HG02642 (cell line): ENCODE measurements around the gene SRPRB.
A peak's percentile ranks its signal among the peaks of the same experiment; 100 is the strongest.

Experiments
- ATAC-seq: cut with Tn5 transposase; IDR thresholded peaks from one replicate; pipeline ENCODE4 v1.9.1; 2021; ENCODE audit warnings: mild to moderate bottlenecking; ENCODE audit not compliant: unreplicated experiment, poor library complexity

Gene SRPRB, protein sequence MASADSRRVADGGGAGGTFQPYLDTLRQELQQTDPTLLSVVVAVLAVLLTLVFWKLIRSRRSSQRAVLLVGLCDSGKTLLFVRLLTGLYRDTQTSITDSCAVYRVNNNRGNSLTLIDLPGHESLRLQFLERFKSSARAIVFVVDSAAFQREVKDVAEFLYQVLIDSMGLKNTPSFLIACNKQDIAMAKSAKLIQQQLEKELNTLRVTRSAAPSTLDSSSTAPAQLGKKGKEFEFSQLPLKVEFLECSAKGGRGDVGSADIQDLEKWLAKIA

DNA sequence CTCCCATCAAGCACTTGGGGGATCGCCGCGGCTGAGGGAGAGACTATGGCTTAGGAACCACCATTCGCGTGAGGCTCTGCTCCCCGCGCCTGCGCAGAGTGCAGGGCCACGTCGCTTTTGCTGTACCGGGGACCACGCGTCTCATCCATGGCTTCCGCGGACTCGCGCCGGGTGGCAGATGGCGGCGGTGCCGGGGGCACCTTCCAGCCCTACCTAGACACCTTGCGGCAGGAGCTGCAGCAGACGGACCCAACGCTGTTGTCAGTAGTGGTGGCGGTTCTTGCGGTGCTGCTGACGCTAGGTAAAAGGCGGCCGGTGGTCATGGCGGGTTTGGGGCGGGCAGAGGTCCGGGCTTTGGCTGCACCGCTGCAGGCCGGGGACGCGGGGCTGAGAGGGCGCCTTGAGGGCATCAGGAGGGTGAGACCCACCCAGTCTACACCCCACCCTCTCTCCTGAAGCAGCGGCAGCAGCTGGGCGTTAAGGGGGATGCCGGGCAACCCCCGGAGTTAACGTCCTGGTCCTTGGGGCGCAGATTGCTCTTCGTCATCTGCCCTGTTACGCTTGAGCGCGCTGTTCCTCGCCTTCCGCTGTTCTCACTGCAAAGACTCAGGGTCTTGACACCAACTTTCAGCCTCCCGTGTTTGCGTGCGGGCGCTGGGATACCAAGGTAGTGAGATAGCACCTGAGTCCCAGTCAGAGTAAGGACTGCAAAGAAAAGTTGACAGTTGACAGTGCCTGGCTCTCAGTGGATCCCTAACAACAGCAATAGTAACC, at the start of gene SRPRB:
SRPRB (plus strand) TSS at position 114 of the 774 bp plus-strand sequence; CDS start at position 148, 34 bp downstream.
- peak; percentile 99 for ATAC-seq

DNA sequence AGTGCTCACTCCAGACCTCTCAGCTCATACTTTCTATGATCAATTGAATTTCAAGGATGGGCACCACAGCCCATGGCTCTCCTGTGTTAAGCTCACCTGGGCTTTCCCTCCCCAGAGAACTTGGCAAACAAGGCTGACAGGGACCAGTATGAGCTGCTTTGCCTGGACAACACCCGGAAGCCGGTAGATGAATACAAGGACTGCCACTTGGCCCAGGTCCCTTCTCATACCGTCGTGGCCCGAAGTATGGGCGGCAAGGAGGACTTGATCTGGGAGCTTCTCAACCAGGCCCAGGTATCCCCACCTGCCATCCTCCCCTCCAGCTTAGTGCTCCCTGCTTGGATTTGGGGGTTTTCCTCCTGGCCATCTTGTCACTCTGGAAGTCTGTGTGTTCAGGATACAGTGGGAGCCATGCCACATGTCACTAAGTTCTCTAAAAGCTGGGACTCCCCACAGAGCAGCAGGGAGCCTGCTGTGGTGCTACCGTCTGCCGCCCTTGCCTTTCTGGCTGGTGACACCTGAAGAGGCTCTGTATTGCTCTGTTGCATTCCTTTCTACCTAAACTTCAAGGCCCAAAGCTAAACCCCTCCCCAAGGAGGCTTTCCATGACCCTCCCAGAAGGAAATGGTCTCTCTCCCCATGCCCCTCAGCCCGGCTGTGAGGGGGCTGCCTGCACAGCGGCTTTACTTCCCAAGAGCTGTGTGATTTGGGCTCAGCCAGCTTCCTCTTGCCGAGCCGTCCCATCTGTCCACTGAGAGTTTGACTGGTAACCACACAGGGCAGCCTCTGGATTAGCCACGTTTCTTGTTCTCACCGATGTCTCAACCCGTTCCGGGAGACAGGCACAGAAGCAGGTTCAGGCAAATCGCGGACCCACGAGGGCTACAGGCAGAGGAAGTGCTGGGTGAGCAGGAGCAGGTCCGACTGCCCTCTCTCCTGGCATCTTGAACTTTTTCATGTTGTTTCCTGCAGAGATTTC, 48.6 kb upstream of the SRPRB start:
- ATAC-seq: no peak

DNA sequence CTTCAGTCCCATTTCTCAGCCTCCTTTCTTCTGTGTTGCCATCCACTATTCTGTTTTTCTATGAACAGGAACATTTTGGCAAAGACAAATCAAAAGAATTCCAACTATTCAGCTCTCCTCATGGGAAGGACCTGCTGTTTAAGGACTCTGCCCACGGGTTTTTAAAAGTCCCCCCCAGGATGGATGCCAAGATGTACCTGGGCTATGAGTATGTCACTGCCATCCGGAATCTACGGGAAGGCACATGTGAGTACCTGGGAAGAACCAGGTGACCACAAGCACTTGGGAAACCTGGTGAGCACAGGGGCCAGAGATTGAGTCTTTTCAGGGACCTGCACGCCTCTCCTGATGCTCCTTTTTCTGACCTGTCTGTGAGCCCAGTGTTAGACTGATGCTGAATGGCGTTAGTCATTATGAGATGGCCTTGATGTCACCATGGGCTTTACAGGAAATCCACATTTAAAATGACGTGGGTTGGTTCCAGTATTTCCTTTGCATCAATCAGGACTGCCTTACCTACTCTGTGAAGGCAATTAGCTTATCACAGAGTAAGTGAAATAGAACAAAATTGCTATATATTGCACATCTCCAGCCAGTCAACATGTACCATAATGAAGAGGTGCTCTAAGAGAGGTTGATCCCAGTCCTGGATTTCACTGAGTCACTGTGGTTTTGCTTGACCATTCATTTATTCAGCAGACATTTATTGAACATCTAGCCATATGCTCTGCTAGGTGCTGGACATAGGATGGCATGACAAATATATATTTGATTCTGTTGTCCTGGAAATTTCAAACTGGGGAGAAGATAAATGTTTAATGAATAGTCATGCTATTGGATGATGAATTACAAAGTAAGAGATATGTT, 47.7 kb upstream of the SRPRB start:
- ATAC-seq: no peak

DNA sequence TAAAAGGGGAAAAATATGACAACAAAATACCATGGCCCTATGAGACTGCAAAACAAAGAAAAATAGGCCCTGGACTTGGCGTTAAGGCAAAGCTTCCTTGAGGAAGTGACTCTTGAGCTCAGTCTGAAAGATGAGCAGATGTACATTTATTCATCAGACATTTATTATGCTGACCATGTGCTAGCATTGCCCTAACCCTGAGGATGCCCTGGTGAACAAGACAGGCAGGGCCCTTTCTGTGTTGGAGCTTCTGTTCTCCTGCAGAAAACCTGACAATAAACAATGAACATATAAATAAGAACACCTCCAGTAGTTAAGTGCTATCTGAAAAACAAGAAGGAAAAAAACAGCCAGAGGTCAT, 47.1 kb upstream of the SRPRB start:
- no peak for ATAC-seq

DNA sequence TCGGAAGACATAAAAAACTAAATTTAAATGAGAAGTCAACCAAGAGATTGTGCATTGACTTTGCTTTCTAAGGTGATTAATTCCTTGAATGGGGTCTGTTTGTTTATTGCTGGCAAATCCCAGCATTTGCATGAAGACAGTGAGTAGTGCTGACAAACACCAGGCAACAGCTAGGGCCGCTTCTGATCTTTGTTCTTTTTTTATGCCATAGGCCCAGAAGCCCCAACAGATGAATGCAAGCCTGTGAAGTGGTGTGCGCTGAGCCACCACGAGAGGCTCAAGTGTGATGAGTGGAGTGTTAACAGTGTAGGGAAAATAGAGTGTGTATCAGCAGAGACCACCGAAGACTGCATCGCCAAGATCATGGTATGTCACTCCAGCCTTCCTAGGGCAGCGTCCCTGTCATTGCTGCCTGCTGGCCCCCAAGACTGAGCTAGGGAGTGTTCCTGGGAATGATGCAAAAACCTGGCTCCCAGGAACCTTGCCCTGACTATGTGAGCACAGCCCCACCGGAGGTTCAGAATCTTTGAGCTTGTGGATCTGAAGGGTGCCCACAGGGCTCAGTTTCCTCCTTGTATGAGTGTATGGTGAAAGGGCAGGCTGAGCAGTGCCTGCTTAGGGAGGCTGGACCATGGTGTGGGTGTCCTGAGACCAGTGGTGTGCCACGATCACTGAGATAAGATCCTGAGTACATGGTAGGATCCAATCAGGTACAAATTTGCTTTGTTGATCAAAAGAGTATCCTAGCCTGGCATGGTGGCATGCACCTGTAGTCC, 46.5 kb upstream of the SRPRB start:
- ATAC-seq: no peak

DNA sequence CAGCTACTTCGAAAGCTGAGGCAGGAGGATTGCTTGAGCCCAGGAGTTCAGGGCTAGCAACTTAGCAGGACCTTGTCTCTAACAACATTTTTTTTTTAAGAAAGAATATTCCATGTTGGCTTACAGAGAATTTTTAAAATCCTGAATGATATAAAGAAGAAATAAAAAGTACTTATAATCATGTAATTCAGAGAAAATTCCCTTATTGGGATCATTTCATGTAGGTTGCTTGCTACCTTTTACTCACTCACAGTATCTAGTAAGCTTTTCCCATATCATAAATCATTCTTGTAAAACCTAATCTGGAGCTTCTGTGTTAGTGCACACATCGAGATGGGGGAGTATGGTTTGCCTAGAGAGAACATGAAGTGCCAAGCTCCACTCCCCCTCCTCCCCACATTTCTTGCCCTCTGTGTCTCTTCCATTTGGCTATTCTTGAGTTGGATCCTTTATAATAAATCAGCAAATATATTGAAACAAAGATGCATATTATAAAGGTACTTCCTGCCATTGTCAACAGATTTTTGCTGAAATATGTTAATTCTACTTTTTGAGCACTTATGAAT, 45.8 kb upstream of the SRPRB start:
- ATAC-seq: no peak

DNA sequence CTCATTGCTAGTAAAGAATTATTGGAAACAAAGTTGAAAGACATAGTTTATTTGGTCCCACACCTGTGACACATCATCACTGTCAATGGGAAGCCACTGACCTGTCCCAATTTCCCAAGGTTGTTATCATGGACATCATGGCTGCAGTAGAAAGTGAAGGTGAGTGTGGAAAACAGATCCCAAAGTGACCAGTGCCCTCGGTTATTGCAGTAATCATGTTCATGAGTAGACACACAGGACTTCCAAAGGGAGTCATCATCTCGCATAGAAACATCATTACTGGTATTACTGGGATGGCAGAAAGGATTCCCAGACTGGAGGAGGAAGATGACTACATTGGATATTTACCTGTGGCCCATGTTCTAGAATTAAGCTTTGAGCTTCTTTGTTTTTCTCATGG, 44.7 kb upstream of the SRPRB start:
- ATAC-seq: no peak

DNA sequence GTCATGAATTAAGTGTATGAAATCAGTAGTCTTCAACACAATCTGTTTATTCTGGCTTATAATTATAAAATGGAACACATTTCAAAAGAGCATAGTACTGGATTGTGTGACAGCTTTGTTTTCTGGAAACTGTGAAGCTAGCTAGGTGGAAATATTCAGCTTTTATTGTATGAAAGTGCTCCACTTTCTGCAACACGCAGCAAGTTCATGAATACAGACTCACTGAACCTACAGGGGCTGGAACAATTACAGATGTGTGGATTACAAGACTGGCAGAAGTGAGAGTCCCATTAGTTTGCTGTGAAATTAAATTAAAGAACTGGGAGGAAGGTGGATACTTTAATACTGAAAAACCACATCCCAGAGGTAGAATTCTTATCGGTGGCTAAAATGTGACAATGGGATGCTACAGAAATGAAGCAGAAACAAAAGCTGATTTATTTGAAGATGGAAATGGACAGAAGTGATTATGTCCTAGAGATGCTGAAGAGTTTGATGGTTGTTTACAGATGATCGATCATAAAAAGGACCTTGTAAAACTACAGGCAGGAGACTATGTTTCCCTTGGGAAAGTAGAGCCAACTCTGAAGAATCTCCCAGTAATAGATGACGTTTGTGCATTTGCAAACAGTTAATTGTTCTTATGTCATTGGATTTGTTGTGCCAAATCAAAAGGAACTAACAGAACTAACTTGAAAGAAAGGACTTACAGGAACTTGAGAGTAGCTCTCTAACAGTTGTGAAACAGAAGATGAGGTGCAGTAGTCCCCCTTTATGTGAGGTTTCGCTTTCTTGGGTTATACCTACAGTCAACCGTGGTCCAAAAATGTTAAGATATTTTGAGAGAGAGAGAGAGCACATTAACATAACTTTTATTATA, 43.8 kb upstream of the SRPRB start:
- ATAC-seq: no peak

DNA sequence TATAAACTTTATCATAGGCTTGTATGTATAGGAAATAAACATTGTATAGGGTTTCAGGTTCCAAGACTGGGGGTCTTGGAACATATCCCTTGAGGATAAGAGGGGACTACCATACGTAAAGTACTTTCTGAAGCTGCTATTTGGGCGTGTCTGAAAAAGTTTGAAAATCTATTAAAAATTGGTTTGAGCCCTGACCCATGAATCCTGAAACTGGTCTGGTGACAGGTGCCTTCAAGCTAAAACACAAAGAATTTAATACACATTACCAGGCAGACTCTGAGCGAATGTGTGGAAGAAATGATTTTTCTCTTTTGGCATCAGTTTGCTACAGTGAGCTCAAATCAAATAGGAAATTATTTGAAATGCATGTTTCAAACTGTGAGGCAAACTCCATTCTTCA, 43.1 kb upstream of the SRPRB start:
- ATAC-seq: no peak

DNA sequence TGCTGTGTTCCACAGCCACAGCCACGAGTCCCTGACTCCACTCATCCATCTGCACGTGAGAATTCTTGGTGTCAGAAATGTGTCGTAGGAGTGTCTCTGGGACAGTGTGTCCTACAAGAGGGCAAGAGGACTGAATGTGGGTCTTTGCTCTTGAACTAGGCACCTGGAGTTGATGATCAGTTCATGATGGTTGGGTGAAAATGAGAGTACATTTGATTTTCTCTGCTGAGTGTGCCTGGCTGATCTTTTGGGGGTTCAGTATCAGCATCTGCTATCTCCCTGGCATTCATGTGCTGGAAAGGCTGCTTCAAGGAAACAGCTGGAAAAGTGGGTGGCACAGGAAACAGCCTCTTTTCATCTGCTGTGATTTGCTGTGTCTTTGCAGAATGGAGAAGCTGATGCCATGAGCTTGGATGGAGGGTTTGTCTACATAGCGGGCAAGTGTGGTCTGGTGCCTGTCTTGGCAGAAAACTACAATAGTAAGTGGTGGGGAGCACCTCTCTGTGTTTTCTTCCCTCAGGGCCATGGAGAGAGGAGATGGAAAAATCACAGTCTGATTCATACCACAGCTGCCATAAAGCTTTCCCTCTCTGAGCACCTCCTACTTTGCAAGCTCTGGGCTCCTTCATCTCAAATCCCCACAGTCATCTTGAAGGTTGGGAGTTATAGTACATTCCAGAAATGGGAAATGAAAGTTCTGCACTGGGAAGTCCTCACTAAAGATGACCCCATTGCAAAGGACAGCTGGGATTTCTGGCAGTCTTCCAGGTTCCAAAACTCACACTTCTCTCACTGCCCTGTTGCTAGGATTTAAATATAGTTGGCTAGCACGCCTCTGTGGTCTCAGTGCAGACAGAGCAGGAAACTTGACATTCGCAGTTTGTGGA, 41.6 kb upstream of the SRPRB start:
- ATAC-seq: no peak

DNA sequence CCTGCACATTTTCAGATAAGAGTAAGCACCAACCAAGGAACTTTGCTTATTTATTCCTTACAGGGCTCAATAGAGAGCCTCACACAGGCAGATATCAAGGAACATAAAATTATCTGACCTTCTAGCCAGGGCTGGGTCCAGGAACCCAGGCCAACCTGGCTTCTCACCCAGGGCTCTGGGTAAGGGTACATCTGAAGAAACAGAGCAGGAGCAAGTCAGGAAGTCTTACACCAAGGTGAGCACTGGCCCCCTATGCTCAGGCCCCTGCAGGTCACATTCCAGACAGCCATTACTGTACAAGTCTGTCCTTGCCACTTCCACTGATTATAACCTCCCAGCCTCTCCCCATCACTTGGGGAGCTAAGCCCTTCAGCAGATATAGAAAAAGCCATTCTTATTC, 40.4 kb upstream of the SRPRB start:
- ATAC-seq: no peak

DNA sequence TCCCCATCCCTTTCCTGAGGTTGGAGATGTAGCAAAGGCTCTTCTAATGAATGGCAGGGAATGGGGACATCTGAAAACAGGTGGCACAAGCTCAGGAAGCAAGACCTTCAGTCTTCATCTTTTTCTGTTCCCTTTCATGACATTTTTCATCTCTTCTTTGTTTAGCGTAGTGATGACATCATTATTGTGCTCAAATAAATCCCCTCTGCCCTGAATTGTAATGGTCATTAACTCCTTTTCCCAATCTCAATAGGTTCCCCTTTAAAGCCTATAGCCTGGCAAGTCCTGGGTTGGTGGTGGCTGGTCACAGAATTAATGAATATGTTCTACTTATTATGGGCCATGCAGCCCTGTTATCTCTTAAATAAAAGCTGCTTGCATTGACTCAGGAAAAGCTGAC, 38.0 kb upstream of the SRPRB start:
- no peak for ATAC-seq

DNA sequence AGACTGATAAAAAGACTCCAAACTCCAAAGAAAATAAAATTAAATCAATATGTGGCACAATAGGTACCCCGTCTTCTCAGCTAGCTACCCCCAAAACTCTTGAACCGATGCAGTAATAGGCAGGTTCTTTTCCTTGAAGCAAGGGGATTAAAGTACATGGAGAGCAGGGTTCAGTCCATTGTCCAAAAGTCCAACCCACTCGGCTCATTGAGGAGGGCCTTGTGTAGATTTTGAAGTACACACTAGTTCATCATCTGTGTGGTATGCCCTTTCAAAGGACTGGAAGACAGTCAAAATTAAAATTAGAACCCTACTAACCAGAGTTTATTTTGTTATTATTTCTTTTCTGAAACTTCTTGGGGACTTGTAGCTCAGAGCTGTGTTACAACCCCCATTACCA, 36.1 kb upstream of the SRPRB start:
- ATAC-seq: no peak

DNA sequence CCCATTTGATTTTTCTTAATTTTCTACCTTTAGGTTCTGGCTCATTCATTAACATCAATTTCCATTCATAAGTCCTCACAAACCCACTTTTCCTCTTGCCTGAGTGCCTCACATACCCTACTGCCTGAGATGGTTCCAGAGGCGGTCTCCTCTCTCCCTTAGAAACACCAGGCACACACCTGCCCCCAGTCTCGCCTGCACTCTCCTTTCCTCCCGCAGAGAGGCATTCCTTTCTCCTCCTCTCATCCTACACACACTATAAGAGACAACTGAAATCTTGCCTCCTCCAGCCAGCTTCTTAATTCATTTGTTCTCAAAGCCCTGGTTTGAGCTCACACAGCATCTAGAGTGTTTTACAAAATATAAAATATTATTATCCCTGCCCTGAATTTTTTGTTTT, 31.9 kb upstream of the SRPRB start:
- ATAC-seq: no peak

DNA sequence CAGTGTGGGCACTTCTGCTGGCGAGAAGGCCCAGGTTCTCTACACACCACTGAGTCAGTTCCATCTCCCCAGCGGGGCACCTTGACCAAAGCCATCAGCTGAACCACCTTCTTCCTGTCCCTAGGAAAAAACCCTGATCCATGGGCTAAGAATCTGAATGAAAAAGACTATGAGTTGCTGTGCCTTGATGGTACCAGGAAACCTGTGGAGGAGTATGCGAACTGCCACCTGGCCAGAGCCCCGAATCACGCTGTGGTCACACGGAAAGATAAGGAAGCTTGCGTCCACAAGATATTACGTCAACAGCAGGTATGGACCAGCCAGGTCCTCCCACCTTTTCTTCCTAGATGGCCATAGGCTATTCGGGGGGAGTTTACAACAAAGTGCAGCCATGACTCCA, 30.3 kb upstream of the SRPRB start:
- ATAC-seq: no peak

DNA sequence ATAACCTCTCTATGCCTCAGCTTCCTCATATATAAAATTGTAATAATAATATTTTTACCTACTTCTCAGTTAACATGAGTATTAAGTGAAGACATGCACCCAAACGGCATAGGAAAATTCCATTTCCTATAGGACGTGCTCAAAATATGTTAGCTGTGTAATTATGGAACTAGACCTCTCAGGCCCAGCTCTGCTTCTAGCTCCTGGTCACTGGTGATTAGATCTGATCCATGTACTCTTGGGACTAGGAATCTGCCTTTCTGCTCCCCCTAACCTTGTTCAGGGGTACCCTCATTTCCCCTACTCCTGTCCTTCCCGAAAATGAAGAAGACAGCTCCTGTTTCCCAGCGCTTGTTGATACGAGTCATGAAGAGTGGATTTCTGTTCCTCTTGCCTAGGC, 29.8 kb upstream of the SRPRB start:
- no peak for ATAC-seq

DNA sequence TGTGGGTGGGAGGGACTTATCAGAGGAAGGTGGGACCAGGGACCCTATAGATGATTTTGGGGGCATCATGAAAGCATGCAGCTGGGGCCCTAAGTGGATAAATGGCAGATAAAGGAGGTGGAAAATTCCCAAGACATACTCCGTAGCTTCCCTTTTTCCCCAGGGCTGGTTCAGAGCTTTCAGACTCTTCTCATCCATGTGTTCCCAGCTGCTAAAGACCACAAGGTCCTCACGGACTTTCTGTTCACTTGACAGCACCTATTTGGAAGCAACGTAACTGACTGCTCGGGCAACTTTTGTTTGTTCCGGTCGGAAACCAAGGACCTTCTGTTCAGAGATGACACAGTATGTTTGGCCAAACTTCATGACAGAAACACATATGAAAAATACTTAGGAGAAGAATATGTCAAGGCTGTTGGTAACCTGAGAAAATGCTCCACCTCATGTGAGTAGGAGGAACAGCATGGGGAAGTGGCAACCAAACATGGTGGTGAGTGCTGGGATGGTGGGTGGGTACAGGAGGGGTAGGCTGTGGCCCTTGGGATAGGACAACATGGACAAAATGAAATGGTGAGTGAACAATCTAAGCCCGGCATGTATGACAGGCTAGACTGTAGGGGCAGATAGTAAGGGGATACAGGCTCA, 28.7 kb upstream of the SRPRB start:
- ATAC-seq: no peak
